Type B pancreatic cell (in vitro differentiated cells): Measurements from ENCODE around the gene EEPD1. TPM values are rescaled to one million over a fixed set of nuclear protein-coding genes. Genes with fewer than 3 reads are reported as not detected.

Source experiments
- DNase-seq: peaks from one replicate; pipeline ENCODE4 v3.0.0; 2021; ENCODE audit warnings: mixed read lengths; ENCODE audit not compliant: unreplicated experiment; ENCODE audit errors: extremely low spot score
- H3K27ac Mint-ChIP-seq: 2 replicates; pipeline ENCODE4 v1.8.0; 2021; ENCODE audit warnings: mild to moderate bottlenecking, mixed read lengths
- H3K27me3 Mint-ChIP-seq: 2 replicates; pipeline ENCODE4 v1.8.0; 2021; ENCODE audit warnings: mixed read lengths
- H3K36me3 Mint-ChIP-seq: 2 replicates; pipeline ENCODE4 v1.8.0; 2021; ENCODE audit warnings: mixed read lengths
- H3K4me1 Mint-ChIP-seq: one replicate; pipeline ENCODE4 v1.8.0; 2021; ENCODE audit warnings: mixed read lengths; ENCODE audit not compliant: unreplicated experiment
- H3K4me3 Mint-ChIP-seq: 2 replicates; pipeline ENCODE4 v1.8.0; 2021; ENCODE audit warnings: mild to moderate bottlenecking, mixed read lengths
- H3K9me3 Mint-ChIP-seq: 2 replicates; pipeline ENCODE4 v1.8.0; 2021; ENCODE audit warnings: mixed read lengths
- CTCF ChIP-seq: fragments of 200-600 bp; sonication (generic); conservative IDR thresholded peaks from 2 replicates; pipeline ENCODE4 v1.5.0; 2021; ENCODE audit warnings: antibody characterized with exemption, mild to moderate bottlenecking
- total RNA-seq: library from RNA; stranded (reverse); gene quantifications from 2 replicates; pipeline ENCODE4 v1.2.1, GENCODE V29; 2021; ENCODE audit warnings: low replicate concordance

EEPD1 gene
- total RNA-seq, 1 donor from 2014 or later, result 35.8 TPM

GRCh38 chr7:36176697-36177096, 23.6 kb downstream of the EEPD1 start:
- Mint-ChIP-seq H3K27me3 (no peaks in the 10 kb centered on the region), H3K4me1 (peaks cover 6% of the 10 kb centered on the region), H3K4me3 (no peak overlapping the region), H3K9me3 (no peaks in the 10 kb centered on the region), H3K27ac (no peak overlapping the region), H3K36me3 (peaks cover 6% of the 10 kb centered on the region)
- DNase-seq, result no peak
- TF ChIP-seq CTCF, result no peak

- Mint-ChIP-seq H3K4me3 (no peak overlapping the region), H3K27ac (no peak overlapping the region), H3K9me3 (no peaks in the 10 kb centered on the region), H3K4me1 (peaks cover 14% of the 10 kb centered on the region), H3K27me3 (no peaks in the 10 kb centered on the region), H3K36me3 (peaks cover 6% of the 10 kb centered on the region)
- TF ChIP-seq CTCF, result no peak
- no peak for DNase-seq
These were observed 27.1 kb downstream of the EEPD1 start for GRCh38 chr7:36180121-36180520.

- H3K4me1 Mint-ChIP-seq, result peaks cover 27% of the 10 kb centered on the region
- H3K27ac Mint-ChIP-seq, result peak overlapping the region; percentile 13
- H3K27me3 Mint-ChIP-seq, result no peaks in the 10 kb centered on the region
These were observed 28.6 kb downstream of the EEPD1 start for GRCh38 chr7:36181668-36182067.

GRCh38 chr7:36182854-36183604, 30.0 kb downstream of the EEPD1 start:
- no peak overlapping the region for H3K27ac Mint-ChIP-seq
- peaks cover 34% of the 10 kb centered on the region for H3K4me1 Mint-ChIP-seq

More at GRCh38 chr7:36181668-36182067, 28.6 kb downstream of the EEPD1 start:
- DNase-seq, result no peak
- no peaks in the 10 kb centered on the region for H3K9me3 Mint-ChIP-seq
- no peak overlapping the region for H3K4me3 Mint-ChIP-seq
- TF ChIP-seq CTCF, result no peak
- peaks cover 8% of the 10 kb centered on the region for H3K36me3 Mint-ChIP-seq

GRCh38 chr7:36185092-36185491, 32.0 kb downstream of the EEPD1 start:
- Mint-ChIP-seq H3K9me3 (no peaks in the 10 kb centered on the region), H3K27me3 (no peaks in the 10 kb centered on the region), H3K4me3 (no peak overlapping the region), H3K27ac (no peak overlapping the region), H3K36me3 (peaks cover 4% of the 10 kb centered on the region), H3K4me1 (peaks cover 38% of the 10 kb centered on the region)
- no peak for DNase-seq
- TF ChIP-seq CTCF, result no peak

More at GRCh38 chr7:36182854-36183604, 30.0 kb downstream of the EEPD1 start:
- DNase-seq, result no peak
- no peak overlapping the region for H3K4me3 Mint-ChIP-seq
- H3K36me3 Mint-ChIP-seq, result peaks cover 4% of the 10 kb centered on the region
- no peaks in the 10 kb centered on the region for H3K27me3 Mint-ChIP-seq
- H3K9me3 Mint-ChIP-seq, result no peaks in the 10 kb centered on the region
- TF ChIP-seq CTCF, result no peak
